GM19324 (cell line): ENCODE data around the gene PCYT2.

ENCODE experiments used
- ATAC-seq: cut with Tn5 transposase; IDR thresholded peaks from one replicate; pipeline ENCODE4 v1.9.1; 2021; ENCODE audit warnings: mild to moderate bottlenecking, moderate library complexity; ENCODE audit not compliant: unreplicated experiment, low FRiP score

The PCYT2 gene

GRCh38 chr17:81927653-81928543 lies 16.7 kb upstream of the PCYT2 start, which contains the start of gene MAFG:
MAFG (minus strand) TSS chr17:81927735; CDS start chr17:81923185, 4,550 bp downstream.
- ATAC-seq: peak; percentile 76

GRCh38 chr17:81927152-81927652 lies 16.0 kb upstream of the PCYT2 start:
- peak; percentile 14 for ATAC-seq

GRCh38 chr17:81926451-81927151 lies 15.4 kb upstream of the PCYT2 start:
- ATAC-seq: peak; percentile 6

GRCh38 chr17:81925860-81926450 lies 14.8 kb upstream of the PCYT2 start:
- ATAC-seq: no peak

GRCh38 chr17:81924557-81925532 lies 13.6 kb upstream of the PCYT2 start:
- no peak for ATAC-seq

- no peak for ATAC-seq
Measured at GRCh38 chr17:81923302-81924260, 12.4 kb upstream of the PCYT2 start.

GRCh38 chr17:81922566-81923301 lies 11.5 kb upstream of the PCYT2 start:
- no peak for ATAC-seq

- ATAC-seq: no peak
Measured at GRCh38 chr17:81921996-81922565, 10.9 kb upstream of the PCYT2 start.

GRCh38 chr17:81921537-81921862 lies 10.3 kb upstream of the PCYT2 start:
- no peak for ATAC-seq

- no peak for ATAC-seq
Measured at GRCh38 chr17:81920612-81921536, 9.7 kb upstream of the PCYT2 start.

GRCh38 chr17:81918832-81919545 lies 7.8 kb upstream of the PCYT2 start:
- ATAC-seq: no peak

GRCh38 chr17:81918333-81918669 lies 7.1 kb upstream of the PCYT2 start:
- ATAC-seq: peak; percentile 13

GRCh38 chr17:81917565-81918332 lies 6.5 kb upstream of the PCYT2 start, which contains the start of gene SIRT7:
SIRT7 (minus strand) TSS chr17:81918176; CDS start chr17:81918131, 45 bp downstream.
- ATAC-seq: peak; percentile 66

GRCh38 chr17:81916234-81917001 lies 5.2 kb upstream of the PCYT2 start:
- no peak for ATAC-seq

GRCh38 chr17:81915331-81915730 lies 4.1 kb upstream of the PCYT2 start:
- no peak for ATAC-seq
